NCI-H1436 treated with DMSO at 0.1 percent for 48 hours (cell line): ENCODE results near the gene HOXA4.

Experiments
- DNase-seq: peaks from one replicate; lab custom pipeline; 2025; lab: John Stamatoyannopoulos, UW

The HOXA4 gene

DNA sequence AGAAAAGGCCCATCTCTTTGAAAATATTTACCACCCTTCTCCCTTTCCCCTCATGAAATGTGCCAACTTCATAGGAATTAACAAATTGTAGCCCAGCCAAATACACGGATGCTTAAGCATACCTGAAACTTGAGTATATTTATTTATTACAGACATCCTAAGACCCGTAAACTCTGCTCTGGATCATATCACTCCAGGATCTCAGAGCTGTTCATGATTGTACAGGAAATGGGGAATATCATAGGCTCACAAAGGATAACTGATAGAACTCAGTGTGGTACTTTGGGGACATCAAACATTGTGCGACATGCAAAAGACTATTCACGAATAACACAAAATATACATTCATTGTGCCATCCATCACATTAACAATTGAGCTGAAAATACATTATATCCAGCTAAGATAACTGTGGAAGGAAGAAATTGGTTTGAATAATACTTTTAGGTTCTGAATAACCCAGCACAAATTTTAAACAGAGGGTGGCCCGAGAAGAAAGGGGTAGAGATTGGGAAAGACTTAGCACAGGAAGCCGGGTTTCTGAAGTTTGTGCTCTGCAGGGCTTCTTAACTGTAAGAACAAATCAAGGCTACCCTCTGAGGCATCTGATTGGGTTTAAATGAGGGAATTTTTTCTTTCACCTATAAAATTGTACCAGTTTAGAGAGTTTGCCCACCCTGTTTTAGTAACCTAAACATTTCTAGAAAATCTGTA lies 37.2 kb downstream of the HOXA4 start:
- DNase-seq, result no peak

DNA sequence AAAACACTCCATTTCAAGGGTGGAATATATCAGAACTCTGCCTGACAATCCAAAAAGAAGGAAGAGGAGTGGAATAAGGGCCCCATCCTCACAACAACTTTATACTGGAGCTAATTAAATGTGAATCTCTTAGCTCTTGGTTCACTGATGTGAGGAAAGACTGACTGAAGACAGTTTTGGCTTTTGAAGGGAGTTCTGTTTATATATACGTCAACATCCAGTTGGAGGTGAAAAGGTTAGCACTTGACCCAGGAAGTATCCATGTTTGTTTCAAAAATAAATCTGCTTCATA lies 37.8 kb downstream of the HOXA4 start:
- DNase-seq, result no peak

DNA sequence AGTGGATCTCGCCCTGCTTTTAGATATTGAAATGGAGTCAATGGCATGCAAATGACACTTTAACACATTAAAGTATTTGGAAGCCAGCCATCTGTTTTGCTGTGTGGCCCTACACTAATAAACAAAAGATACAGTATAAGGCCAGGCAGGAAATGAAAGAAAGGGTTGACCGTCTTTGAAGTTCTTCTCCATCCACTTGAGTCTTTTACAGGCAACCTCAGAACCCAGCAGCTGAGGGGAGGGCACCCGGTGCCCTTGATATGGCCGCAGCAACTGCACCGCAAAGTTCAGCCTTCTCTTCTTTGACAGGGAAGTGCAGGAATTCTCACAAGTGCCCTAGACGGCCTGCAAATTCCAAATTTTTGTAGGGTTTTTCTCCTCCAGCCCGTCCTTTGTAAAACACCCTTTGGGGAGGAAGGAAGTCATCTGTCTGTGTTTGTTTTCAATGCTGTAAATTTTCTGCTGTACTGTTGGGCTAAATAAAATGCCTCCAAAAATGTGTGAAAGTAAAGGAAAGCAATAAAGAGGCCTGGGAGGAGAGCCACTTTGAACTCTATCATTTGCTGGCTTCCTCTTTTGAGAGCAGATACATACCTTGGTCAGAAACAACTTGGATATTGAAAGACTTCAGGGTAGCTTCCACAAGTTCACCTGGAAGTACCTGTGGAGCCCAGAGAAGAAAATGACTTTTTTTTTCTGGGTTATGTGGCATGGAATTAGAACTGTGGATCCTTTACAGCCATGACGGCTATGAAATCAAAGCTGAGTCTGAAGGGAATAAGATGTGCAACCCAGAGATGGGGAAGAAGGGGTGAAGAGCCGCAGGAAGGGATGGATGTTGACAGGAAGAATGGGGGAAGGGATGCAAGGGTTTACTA lies 38.4 kb downstream of the HOXA4 start:
- DNase-seq, result no peak

DNA sequence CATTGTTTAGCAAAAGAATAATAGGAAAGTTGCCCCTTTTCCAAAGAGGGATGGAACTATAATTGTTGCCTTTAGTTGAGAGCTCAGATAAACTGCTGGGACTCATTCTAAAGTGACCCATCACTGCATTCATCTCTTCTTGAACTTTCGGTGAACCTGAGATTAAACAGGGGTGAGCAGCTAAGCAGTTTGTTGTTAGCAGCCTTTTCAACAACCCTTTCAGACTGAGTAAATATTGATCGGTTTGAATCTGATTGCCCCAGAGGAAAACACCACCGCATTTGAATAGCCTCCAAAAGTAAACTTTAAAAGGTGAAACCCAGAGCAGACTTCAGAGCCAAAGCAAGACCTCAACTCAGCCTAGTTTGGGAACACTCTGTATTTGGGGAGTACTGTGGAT lies 39.5 kb downstream of the HOXA4 start:
- no peak for DNase-seq

DNA sequence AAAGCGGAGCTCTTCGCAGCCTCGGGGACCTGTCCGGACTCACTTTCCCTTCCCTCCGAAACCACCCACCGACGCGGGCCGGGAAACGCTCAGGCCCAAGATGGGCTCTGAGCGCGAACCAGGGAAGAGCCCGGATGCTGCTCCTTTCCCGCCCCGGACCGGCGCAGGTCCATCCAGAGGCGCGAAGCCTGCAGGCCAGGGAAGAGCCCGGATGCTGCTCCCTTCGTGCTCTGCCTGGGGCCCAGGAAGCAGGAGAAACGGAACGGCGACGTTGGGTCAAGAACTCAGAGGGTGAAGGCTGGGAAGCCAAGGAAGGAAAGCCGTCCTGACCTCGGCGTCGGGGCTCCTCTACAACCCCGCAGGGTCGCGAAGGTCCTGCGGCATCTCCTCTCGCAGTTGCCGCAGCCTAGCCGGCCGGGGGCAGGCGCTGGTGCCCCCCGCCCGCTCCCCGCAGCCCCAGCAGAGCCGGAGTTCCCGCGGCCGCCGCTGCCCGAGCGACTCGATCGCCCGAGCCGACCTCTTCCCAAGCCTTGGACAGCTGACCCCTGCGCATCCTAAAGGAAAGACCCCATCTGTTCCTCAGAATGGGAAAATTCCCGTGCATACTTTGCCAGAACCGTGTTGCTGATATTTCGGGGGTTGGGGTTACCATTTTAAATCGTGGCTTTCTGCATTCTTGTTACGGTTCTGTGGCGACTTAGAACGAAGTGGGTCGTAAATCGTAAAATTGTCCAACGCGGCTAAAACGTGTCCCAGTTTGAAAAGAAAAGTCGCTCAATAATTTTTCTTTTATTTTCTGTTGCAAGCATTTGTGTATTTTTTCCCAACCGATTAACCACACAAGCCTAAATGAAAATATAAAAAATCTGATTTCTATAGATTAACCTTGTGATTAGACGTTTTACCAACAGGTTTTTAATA lies 42.3 kb downstream of the HOXA4 start:
- DNase-seq, result no peak

DNA sequence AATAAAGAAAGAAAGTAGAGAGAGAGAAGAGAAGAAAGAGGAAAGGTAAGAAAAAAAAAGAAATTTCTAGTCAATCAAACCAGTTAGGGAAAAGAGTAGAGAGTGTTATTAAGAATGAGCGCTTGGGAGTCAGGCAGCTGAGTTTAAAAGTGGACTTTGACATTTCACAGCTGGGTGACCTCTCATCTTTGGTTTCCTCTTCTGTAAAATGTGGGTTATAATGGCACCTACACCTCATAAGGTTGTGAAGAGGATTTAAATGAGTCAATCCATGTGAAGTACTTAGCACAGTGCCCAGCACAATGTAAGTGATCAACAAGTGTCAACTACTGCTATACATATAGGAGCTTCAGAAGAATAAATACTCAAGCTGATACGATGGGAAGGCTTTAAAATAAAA lies 46.9 kb downstream of the HOXA4 start:
- DNase-seq, result no peak

DNA sequence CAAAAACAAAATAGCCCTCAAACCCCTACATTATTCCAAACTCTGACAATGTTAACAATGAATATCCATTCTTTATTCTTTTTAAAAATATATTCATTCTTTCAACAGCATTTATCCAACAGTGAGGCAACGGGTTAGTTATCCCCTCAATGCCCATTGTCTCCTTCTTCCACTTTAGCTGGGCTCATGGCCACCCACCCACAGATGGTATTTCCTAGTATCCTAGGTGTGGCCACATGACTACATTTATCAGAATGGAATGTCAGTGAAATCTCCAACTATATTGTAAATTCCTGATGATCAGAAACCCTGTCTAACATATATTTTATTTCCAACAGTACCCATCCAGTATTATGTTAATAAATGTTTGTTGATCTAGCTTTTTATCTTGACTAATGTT lies 48.4 kb downstream of the HOXA4 start:
- DNase-seq, result no peak

DNA sequence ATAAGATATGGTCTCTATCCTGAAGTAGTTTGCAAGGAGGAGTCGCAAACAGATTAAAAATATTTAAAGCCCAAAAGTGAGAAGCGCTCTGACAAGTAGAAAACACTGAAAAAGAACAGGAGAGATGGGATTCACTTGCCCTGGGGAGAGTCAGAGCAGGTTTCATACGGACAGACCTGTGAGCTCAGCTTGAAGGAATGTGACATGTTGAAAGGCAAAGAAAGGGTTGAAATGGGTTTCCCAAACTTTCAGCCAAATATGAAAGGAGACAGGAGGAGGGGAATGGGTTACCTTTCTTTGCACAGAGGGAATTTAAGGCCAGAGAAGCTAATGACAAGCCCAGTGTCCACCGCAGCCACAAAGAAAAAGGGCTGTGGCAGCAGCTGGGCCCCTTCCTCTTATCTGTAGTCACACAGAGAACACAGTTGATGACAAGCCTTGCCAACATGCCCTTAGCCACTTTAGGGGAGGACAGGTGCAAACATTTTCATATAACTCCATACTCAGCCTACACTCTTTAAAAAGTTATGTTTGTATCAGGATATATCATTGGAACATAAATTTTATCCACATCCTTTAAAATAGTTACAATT lies 49.6 kb downstream of the HOXA4 start:
- DNase-seq, result no peak

DNA sequence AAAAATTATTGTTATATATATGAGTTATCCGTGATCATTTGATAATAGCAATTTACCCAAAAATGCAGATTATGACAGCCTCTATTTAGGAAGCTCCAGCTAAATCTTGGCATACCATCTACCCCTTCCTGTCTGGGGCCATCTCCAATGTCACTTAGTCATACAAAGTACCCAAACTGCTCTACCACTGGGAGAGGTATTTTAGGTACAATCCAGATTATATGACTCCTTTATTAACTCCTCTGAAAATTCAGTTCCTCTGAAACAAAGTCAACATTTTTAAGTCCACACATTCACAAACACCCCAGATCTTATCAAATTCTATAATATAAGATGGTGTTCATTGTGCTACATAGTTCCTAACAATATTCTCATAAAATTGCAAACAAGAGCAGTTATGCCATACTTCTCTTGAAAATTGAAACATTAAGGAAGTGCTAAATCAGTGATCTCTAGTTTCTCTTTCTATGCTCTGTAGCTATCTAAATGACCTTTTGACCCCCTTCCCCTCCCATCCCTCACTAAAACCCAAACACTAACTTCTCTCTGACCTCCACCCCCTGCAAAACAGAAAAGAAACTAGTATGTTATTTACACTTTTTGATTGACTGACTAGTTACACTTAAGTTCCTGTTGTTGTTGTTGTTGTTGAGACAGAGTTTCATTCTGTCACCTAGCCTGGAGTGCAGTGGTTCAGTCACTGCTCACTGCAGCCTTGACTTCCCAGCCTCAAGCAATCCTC lies 51.2 kb downstream of the HOXA4 start:
- DNase-seq, result no peak

DNA sequence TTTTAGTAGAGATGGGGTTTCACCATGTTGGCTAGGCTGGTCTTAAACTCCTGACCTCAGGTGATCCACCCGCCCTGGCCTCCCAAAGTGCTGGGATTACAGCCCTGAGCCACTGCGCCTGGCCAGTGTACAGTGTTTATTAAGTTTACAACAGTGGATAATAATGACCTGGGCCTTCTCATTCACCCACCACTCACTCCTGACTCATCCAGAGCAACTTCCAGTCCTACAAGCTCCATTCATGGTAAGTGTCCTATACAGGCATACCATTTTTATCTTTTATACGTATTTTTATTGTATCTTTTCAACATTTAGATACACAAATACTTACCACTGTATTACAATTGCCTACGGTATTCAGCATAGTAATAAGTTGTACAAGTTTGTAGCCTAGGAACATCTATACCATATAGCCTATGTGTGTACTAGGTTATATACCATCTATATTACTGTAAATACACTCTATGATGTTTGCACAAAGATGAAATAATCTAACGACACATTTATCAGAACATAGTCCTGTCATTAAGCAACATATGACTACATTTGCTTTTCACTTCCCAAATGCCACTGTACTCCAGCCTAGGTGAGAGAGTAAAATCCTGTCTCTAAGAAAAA lies 51.8 kb downstream of the HOXA4 start:
- no peak for DNase-seq
